Activated naive CD4-positive, alpha-beta T cell treated with anti-CD3 and anti-CD28 coated beads for 36 hours (primary cell): ENCODE measurements around the gene TTC23. TPM values are rescaled to one million over a fixed set of nuclear protein-coding genes. Genes with fewer than 3 reads are reported as not detected.

ENCODE experiments used
- CTCF ChIA-PET: fragments of 350-600 bp; sonication (Branson Sonifier 250); formaldehyde crosslinking; loops from one replicate; lab custom pipeline; 2021; ENCODE audit warnings: antibody characterized with exemption; lab: Charles Lee
- DNase-seq: peaks from one replicate; pipeline ENCODE4 v3.0.0-alpha.2; 2020
- H3K27ac Mint-ChIP-seq: one replicate; pipeline ENCODE4 v1.8.0; 2021; ENCODE audit warnings: mild to moderate bottlenecking, mixed read lengths
- H3K27me3 Mint-ChIP-seq: one replicate; pipeline ENCODE4 v1.8.0; 2021; ENCODE audit warnings: low read depth, mixed read lengths
- H3K36me3 Mint-ChIP-seq: one replicate; pipeline ENCODE4 v1.8.0; 2021; ENCODE audit warnings: low read depth, mixed read lengths
- H3K4me1 Mint-ChIP-seq: one replicate; pipeline ENCODE4 v1.8.0; 2021; ENCODE audit warnings: low read depth, mixed read lengths
- H3K4me3 Mint-ChIP-seq: one replicate; pipeline ENCODE4 v1.8.0; 2021; ENCODE audit warnings: mild to moderate bottlenecking, moderate library complexity, mixed read lengths
- H3K9me3 Mint-ChIP-seq: one replicate; pipeline ENCODE4 v1.8.0; 2021; ENCODE audit warnings: mixed read lengths
- intact Hi-C: fragments of 100-400 bp; cut with micrococcal nuclease; formaldehyde crosslinking; loops from one replicate; pipeline ENCODE4 v1.15.1; 2023
- total RNA-seq, 2 experiments: library from RNA; stranded (reverse); gene quantifications; one replicate each; pipeline ENCODE4 v1.2.3, GENCODE V29; 2021

Gene TTC23
- total RNA-seq, 2 experiments from 2014 or later: 4.6 to 5.5 TPM

DNA sequence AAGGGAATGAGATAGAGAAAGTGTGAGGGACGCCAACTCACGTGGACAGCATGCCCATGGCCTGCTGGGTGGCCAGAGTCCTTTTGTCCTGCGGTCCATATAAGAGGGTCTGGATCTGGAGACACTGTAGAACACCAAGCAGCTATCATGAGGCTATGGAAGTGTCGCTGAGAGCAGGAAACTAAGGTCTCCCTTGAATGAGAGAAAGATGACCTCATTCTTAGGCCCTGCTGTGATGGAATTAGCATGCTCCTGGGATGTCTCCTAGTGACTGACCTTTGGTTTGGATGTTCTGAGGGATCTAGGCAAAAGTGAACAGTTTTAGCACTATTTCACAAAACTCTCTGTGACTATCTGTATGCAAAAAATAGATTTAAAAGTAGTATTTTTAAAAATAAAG, 110.1 kb downstream of the TTC23 start:
- no peaks in the 10 kb centered on the region for H3K27me3 Mint-ChIP-seq
- no peaks in the 10 kb centered on the region for H3K4me1 Mint-ChIP-seq
- intact Hi-C loops: no loop called here
- H3K36me3 Mint-ChIP-seq: no peaks in the 10 kb centered on the region
- DNase-seq: no peak
- no peak overlapping the region for H3K4me3 Mint-ChIP-seq
- H3K9me3 Mint-ChIP-seq: no peaks in the 10 kb centered on the region
- CTCF ChIA-PET: no interaction called here
- no peak overlapping the region for H3K27ac Mint-ChIP-seq

DNA sequence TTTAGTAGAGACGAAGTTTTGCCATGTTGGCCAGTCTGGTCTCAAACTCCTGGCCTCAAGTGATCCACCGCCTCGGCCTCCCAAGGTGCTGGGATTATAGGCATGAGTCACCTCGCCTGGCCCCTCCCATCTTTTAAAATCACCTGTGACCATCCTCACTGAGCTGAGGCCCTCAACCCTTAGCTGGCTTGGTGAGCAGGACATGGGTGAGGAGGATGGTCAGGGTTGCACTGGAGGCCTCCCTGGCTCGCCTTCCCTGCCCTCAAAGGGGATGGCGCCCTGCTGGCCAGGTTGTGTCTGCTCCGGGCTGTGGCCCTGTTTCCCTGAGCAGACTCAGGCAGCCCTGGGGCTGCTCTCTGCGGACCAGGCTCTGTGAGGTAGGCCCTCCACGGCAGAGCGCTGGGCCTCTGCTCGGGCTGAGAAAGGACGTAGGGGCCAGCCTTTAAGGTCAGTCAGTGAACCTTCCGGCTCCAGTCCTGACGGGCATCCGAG, 110.8 kb downstream of the TTC23 start:
- H3K36me3 Mint-ChIP-seq: no peaks in the 10 kb centered on the region
- no peaks in the 10 kb centered on the region for H3K27me3 Mint-ChIP-seq
- CTCF ChIA-PET: no interaction called here
- intact Hi-C loops: no loop called here
- no peaks in the 10 kb centered on the region for H3K9me3 Mint-ChIP-seq
- no peak overlapping the region for H3K27ac Mint-ChIP-seq
- H3K4me1 Mint-ChIP-seq: no peaks in the 10 kb centered on the region
- no peak for DNase-seq
- no peak overlapping the region for H3K4me3 Mint-ChIP-seq

GRCh38 chr15:99137877-99138276, 111.5 kb downstream of the TTC23 start:
- Mint-ChIP-seq H3K4me1 (no peaks in the 10 kb centered on the region), H3K9me3 (no peaks in the 10 kb centered on the region), H3K27me3 (no peaks in the 10 kb centered on the region)

DNA sequence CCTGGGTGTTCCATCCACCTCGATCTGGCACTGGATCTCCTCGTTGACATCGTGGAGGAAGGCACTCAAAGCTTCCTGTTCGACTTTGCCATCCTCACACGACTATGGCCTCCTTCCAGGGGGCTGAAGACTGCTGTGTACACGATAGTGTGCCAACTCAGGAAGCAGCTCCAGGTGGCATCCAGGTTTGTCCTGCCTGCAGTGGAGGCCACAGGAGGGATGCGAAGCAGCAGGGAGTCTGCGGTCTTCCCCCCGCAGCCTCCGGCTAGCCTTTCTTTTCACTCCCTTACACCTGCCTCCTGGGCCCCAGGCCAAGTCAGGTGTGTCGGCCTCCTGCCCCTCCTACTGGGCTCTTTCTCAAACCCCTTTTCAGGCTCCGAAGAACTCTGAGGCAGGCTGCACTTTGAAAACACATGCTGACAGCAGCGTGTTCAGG, 112.3 kb downstream of the TTC23 start:
- no peaks in the 10 kb centered on the region for H3K36me3 Mint-ChIP-seq
- H3K27ac Mint-ChIP-seq: no peak overlapping the region
- H3K9me3 Mint-ChIP-seq: no peaks in the 10 kb centered on the region
- H3K27me3 Mint-ChIP-seq: no peaks in the 10 kb centered on the region
- CTCF ChIA-PET: interaction anchor here (0.5 kb wide), 1 partner anchor 614 kb away, joined by 3 read pairs; no protein-coding TSS in a partner anchor
- no peak overlapping the region for H3K4me3 Mint-ChIP-seq
- intact Hi-C loops: no loop called here
- DNase-seq: no peak
- no peaks in the 10 kb centered on the region for H3K4me1 Mint-ChIP-seq

More at GRCh38 chr15:99137877-99138276, 111.5 kb downstream of the TTC23 start:
- DNase-seq: no peak
- CTCF ChIA-PET: no interaction called here
- no peak overlapping the region for H3K27ac Mint-ChIP-seq
- no peak overlapping the region for H3K4me3 Mint-ChIP-seq
- intact Hi-C loops: no loop called here
- H3K36me3 Mint-ChIP-seq: no peaks in the 10 kb centered on the region

DNA sequence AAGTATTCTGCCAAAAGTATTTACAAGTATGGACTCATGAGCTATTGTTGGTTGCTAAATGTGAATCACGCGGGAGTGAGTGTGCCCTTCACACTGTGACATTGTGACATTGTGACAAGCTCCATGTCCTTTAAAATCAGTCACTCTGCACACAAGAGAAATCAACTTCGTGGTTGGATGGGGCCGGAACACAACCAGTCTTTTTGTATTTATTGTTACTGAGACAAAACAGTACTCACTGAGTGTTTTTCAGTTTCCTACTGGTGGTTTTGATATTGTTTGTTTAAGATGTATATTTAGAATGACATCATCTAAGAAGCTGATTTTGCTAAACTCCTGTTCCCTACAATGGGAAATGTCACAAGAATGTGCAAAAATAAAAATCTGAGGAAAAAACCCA, 114.2 kb downstream of the TTC23 start:
- DNase-seq: peak; percentile 11
- Mint-ChIP-seq H3K9me3 (no peaks in the 10 kb centered on the region), H3K4me3 (no peak overlapping the region), H3K27me3 (no peaks in the 10 kb centered on the region), H3K27ac (no peak overlapping the region), H3K4me1 (no peaks in the 10 kb centered on the region), H3K36me3 (no peaks in the 10 kb centered on the region)
- CTCF ChIA-PET: interaction anchor here (0.6 to 1.9 kb wide), 2 partner anchors 30 to 34 kb away, joined by 3 to 6 read pairs; no protein-coding TSS in a partner anchor
- intact Hi-C loops: no loop called here

- Mint-ChIP-seq H3K4me3 (no peak overlapping the region), H3K27me3 (no peaks in the 10 kb centered on the region), H3K27ac (no peak overlapping the region), H3K36me3 (no peaks in the 10 kb centered on the region), H3K9me3 (no peaks in the 10 kb centered on the region), H3K4me1 (no peaks in the 10 kb centered on the region)
- intact Hi-C loops: no loop called here
- no peak for DNase-seq
- CTCF ChIA-PET: interaction anchor here (0.6 to 1.9 kb wide), 2 partner anchors 29 to 563 kb away, joined by 3 to 6 read pairs; no protein-coding TSS in a partner anchor
Measured at GRCh38 chr15:99134317-99134821, 115.0 kb downstream of the TTC23 start.

GRCh38 chr15:99132634-99133287, 116.6 kb downstream of the TTC23 start:
- no peak for DNase-seq
- H3K36me3 Mint-ChIP-seq: no peaks in the 10 kb centered on the region
- intact Hi-C loops: no loop called here
- no peak overlapping the region for H3K27ac Mint-ChIP-seq
- no peak overlapping the region for H3K4me3 Mint-ChIP-seq
- H3K9me3 Mint-ChIP-seq: no peaks in the 10 kb centered on the region
- no peaks in the 10 kb centered on the region for H3K4me1 Mint-ChIP-seq
- no peaks in the 10 kb centered on the region for H3K27me3 Mint-ChIP-seq
- CTCF ChIA-PET: no interaction called here

DNA sequence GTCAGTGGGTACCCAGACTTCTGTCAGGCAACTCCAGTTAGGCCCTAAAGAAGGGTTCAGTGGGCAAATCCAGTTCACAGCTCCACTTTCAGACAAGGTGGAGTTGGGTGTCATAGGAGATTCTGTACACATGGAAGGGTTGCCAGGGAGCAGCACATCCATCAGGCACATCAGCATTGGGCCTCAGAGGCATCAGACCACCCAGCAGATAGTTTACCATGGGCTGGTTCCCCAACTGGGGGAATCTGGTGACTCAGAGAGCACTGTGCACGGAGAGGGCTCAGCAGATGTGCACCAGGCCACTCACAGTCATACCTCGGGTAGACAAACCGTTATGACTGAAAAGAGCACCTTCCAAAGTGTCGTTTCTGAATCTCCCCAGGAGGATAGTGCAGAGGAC, 117.3 kb downstream of the TTC23 start:
- CTCF ChIA-PET: no interaction called here
- no peak overlapping the region for H3K27ac Mint-ChIP-seq
- H3K4me1 Mint-ChIP-seq: no peaks in the 10 kb centered on the region
- H3K9me3 Mint-ChIP-seq: no peaks in the 10 kb centered on the region
- H3K4me3 Mint-ChIP-seq: no peak overlapping the region
- DNase-seq: no peak
- H3K27me3 Mint-ChIP-seq: no peaks in the 10 kb centered on the region
- intact Hi-C loops: no loop called here
- H3K36me3 Mint-ChIP-seq: no peaks in the 10 kb centered on the region

DNA sequence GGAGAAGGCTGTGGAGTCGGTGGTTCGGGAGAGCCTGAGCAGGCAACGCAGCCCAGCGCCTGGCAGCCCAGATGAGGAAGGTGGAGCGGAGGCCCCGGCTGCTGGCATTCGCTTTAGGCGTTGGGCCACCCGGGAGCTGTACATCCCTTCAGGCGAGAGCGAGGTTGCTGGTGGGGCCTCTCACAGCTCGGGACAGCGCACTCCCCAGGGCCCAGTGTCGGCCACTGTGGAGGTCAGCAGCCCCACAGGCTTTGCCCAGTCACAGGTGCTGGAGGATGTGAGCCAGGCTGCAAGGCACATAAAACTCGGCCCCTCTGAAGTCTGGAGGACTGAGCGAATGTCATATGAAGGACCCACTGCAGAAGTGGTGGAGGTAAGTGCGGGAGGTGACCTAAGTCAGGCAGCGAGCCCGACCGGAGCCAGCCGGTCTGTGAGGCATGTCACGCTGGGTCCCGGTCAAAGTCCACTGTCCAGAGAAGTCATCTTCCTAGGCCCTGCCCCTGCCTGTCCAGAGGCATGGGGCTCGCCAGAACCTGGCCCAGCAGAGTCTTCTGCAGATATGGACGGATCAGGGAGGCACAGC, 117.8 kb downstream of the TTC23 start:
- no peaks in the 10 kb centered on the region for H3K9me3 Mint-ChIP-seq
- intact Hi-C loops: no loop called here
- H3K27ac Mint-ChIP-seq: no peak overlapping the region
- no peaks in the 10 kb centered on the region for H3K27me3 Mint-ChIP-seq
- CTCF ChIA-PET: no interaction called here
- DNase-seq: no peak
- H3K4me3 Mint-ChIP-seq: no peak overlapping the region
- H3K36me3 Mint-ChIP-seq: no peaks in the 10 kb centered on the region
- no peaks in the 10 kb centered on the region for H3K4me1 Mint-ChIP-seq

DNA sequence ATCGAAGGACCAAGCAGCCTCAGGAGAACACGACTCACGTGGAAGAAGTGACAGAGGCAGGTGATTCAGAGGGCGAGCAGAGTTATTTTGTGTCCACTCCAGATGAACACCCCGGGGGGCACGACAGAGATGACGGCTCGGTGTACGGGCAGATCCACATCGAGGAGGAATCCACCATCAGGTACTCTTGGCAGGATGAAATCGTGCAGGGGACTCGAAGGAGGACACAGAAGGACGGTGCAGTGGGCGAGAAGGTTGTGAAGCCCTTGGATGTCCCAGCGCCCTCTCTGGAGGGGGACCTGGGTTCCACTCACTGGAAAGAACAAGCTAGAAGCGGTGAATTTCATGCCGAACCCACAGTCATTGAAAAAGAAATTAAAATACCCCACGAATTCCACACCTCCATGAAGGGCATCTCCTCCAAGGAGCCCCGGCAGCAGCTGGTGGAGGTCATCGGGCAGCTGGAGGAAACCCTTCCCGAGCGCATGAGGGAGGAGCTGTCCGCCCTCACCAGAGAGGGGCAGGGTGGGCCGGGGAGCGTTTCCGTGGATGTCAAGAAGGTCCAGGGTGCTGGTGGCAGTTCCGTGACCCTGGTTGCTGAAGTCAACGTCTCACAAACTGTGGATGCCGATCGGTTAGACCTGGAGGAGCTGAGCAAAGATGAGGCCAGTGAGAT, 118.5 kb downstream of the TTC23 start:
- Mint-ChIP-seq H3K4me1 (no peaks in the 10 kb centered on the region), H3K27ac (no peak overlapping the region), H3K27me3 (no peaks in the 10 kb centered on the region), H3K36me3 (no peaks in the 10 kb centered on the region), H3K4me3 (no peak overlapping the region), H3K9me3 (no peaks in the 10 kb centered on the region)
- intact Hi-C loops: no loop called here
- DNase-seq: no peak
- CTCF ChIA-PET: no interaction called here

DNA sequence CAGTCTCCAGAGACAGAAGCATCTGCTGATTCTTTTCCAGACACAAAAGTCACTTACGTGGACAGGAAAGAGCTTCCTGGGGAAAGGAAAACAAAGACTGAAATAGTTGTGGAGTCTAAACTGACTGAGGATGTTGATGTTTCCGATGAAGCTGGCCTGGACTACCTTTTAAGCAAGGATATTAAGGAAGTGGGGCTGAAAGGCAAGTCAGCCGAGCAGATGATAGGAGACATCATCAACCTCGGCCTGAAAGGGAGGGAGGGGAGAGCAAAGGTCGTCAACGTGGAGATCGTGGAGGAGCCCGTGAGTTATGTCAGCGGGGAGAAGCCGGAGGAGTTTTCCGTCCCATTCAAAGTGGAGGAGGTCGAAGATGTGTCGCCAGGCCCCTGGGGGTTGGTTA, 119.1 kb downstream of the TTC23 start:
- intact Hi-C loops: no loop called here
- Mint-ChIP-seq H3K36me3 (no peaks in the 10 kb centered on the region), H3K4me1 (no peaks in the 10 kb centered on the region), H3K9me3 (no peaks in the 10 kb centered on the region), H3K27ac (no peak overlapping the region), H3K4me3 (no peak overlapping the region), H3K27me3 (no peaks in the 10 kb centered on the region)
- DNase-seq: no peak
- CTCF ChIA-PET: no interaction called here

DNA sequence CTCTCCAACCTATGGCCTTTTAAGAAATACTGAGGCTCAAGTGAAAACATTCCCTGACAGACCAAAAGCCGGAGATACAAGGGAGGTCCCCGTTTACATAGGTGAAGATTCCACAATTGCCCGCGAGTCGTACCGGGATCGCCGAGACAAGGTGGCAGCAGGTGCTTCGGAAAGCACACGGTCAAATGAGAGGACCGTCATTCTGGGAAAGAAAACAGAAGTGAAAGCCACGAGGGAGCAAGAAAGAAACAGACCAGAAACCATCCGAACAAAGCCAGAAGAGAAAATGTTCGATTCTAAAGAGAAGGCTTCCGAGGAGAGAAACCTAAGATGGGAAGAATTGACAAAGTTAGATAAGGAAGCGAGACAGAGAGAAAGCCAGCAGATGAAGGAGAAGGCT, 119.7 kb downstream of the TTC23 start:
- Mint-ChIP-seq H3K4me1 (no peaks in the 10 kb centered on the region), H3K27ac (no peak overlapping the region), H3K27me3 (no peaks in the 10 kb centered on the region), H3K36me3 (no peaks in the 10 kb centered on the region), H3K4me3 (no peak overlapping the region), H3K9me3 (no peaks in the 10 kb centered on the region)
- DNase-seq: no peak
- CTCF ChIA-PET: no interaction called here
- intact Hi-C loops: no loop called here
